ENCODE data around the gene MRPL27.

DNA sequence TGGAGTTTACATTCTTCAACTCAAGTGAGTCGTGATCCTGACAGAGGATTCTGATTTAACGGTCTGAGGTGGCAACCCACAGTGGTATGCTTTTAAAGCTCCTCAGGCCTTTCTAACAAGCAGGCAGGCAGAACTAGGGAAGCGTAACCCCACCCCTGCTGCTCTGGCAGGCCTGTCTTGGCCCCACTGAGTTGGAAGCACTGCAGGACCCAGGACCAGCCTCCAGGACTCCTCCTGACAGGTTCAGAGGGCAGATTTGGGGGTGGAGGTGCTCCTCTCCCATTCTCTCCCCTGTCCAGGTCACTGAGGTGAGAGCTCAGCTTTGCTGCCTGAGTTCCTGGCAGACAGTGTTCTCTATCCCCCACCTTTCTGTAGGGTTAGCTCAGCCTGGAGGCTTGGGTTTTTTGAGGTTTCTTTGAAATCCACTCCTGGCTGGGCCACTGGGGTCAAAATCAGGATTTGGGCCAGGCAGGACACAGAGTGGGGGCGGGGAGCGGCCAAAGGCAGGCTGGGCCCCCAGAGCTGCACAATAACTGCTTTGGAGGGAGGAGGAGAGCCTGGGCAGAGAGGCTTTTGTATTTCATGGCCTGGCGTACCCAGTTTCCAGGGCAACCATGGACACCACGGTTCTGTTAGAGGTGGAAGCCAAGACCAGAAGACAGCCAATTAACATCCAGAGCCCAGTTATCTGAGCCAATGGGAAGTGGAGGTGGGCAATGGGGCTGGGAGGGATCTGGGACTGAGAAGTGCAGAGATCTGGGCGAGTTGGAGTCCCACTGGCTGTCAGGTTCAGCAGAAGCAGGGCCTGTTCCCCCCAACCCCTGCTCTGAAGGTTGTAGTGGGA lies 9.5 kb downstream of the MRPL27 start:
- TF ChIP-seq CTCF (IDR thresholded peaks at IDR 0.05; ENCODE audit: insufficient read depth, low read length) (no peak), POLR2AphosphoS5 (IDR thresholded peaks at IDR 0.05; ENCODE audit: low read depth) (no peak)
